Gastrocnemius medialis (tissue), 4 donors: Measurements from ENCODE around the gene MALAT1. TPM values are rescaled to one million over a fixed set of nuclear protein-coding genes. Genes with fewer than 3 reads are reported as not detected.
"Not testable (repeated sequence)": the region's sequence is repeated elsewhere in the genome, so short reads cannot be mapped to it uniquely, and the experiment has no call there.

Experiments
- ATAC-seq, 2 donors: fragments of 150-250 bp; one replicate each; pipeline ENCODE4 v1.9.1; 2016
- DNase-seq, 2 donors: peaks; one replicate each; pipeline ENCODE4 v3.0.0-alpha.2; 2019
- H3K27ac ChIP-seq, 4 donors: fragments of 200-600 bp; sonication (generic); 1 replicate in 1 of 4; 2 replicates in 3 of 4; pipeline ENCODE4 v1.5.1; 2016 to 2018; ENCODE audit warnings: mild to moderate bottlenecking in 2 of 4, moderate library complexity in 1 of 4
- H3K27me3 ChIP-seq, 3 donors: fragments of 200-600 bp; sonication (generic) in 2 of 3; 1 replicate in 1 of 3; 2 replicates in 2 of 3; pipeline versions ENCODE4 v1.5.1 to v1.6.0; 2016 to 2019; ENCODE audit warnings: mild to moderate bottlenecking in 1 of 3, moderate library complexity in 1 of 3
- H3K36me3 ChIP-seq, 2 donors: fragments of 200-600 bp; sonication (generic) in 1 of 2; one replicate each; pipeline ENCODE4 v1.5.1; 2017 to 2018
- H3K4me1 ChIP-seq, 2 donors: fragments of 200-600 bp; sonication (generic) in 1 of 2; one replicate each; pipeline ENCODE4 v1.5.1; 2016 to 2017; ENCODE audit warnings: mild to moderate bottlenecking in 2 of 2
- H3K4me3 ChIP-seq, 4 donors: fragments of 200-600 bp; sonication (generic) in 3 of 4; 1 replicate in 1 of 4; 2 replicates in 3 of 4; pipeline ENCODE4 v1.5.1; 2016 to 2019; ENCODE audit warnings: mild to moderate bottlenecking in 2 of 4
- H3K9me3 ChIP-seq, 3 donors: fragments of 200-600 bp; sonication (generic) in 2 of 3; 1 replicate in 1 of 3; 2 replicates in 2 of 3; pipeline ENCODE4 v1.5.1; 2016 to 2019
- POLR2A ChIP-seq, 2 donors: fragments of 450-650 bp; IDR thresholded peaks; one replicate each; pipeline ENCODE4 v1.6.1; 2017; ENCODE audit warnings: antibody characterized with exemption in 2 of 2, mild to moderate bottlenecking in 2 of 2, moderate library complexity in 2 of 2
- in situ Hi-C, 4 donors: fragments of 200-750 bp; cut with MboI; loops; one replicate each; pipeline versions ENCODE4 v1.15.0 to v1.8.0; 2017; ENCODE audit warnings: low sequenced_read_pairs in 4 of 4
- intact Hi-C: fragments of 100-400 bp; cut with DNase I; formaldehyde crosslinking; loops from one replicate; pipeline ENCODE4 v1.15.1; 2023; ENCODE audit warnings: low total_unique reads
- total RNA-seq, 4 donors: library from RNA; depleted of rRNA; stranded (reverse); fragments of >200 nt; gene quantifications; one replicate each; pipeline versions ENCODE4 v1.1.0 to v1.2.3, GENCODE V29; 2016
- TF ChIP-seq, protein P1 (sequence below), 5 experiments: fragments of 450-650 bp in 3 of 5; fragments of 200-600 bp in 2 of 5; sonication (generic) in 2 of 5; IDR thresholded peaks in 4 of 5; conservative IDR thresholded peaks in 1 of 5; 1 replicate in 4 of 5; 2 replicates in 1 of 5; pipeline ENCODE4 v1.5.1; 2016 to 2019; ENCODE audit warnings: antibody characterized with exemption in 5 of 5, mild to moderate bottlenecking in 3 of 5, moderate library complexity in 3 of 5

Gene MALAT1
- total RNA-seq, 4 donors from 2014 or later: 874 to 6,745 (median 1,938) TPM

DNA sequence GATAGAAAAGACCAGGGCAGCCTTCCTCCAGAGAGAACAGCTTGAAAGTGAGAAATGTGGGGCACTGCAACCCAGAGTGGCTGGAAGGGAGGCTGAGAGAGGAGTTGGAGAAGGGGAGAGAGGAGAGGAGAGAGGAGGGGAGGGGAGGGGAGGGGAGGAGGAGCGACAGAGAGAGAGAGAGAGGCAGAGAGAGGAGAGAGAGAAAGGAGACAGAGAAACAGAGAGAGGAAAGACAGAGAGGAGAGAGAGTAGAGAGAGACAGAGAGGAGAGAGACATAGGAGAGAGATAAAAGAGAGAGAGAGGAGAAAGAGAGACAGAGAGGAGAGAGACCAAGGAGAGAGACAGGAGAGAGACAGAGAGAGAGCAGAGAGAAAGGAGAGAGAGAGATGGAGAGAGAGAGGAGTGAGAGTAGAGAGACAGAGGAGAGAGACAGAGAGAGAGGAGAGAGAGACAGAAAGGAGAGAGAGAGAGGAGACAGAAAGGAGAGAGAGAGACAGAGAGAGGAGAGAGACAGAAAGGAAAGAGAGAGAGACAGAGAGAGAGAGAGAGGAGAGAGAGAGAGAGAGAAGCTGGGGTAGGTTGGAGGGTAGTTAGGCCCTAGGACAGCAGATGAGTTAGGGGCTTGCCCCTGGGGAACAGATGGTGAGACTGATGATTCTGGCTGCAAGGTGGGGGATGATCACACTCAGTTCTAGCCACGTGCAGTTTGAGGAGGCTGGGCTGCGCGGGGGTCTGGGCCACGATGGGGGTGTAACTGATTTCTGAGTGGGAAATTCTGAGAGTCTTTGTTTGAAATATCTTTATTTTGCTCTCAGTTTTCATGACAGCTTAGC lies 17.5 kb downstream of the MALAT1 start:
- H3K27me3 ChIP-seq: no peaks in the 10 kb centered on the region
- in situ Hi-C loops: no loop called here
- intact Hi-C loops: no loop called here
- no peak for ATAC-seq
- no peaks in the 10 kb centered on the region for H3K4me1 ChIP-seq
- no peak overlapping the region for H3K27ac ChIP-seq
- no peak for TF ChIP-seq POLR2A (IDR thresholded peaks at IDR 0.05)
- TF ChIP-seq, protein P1, sequence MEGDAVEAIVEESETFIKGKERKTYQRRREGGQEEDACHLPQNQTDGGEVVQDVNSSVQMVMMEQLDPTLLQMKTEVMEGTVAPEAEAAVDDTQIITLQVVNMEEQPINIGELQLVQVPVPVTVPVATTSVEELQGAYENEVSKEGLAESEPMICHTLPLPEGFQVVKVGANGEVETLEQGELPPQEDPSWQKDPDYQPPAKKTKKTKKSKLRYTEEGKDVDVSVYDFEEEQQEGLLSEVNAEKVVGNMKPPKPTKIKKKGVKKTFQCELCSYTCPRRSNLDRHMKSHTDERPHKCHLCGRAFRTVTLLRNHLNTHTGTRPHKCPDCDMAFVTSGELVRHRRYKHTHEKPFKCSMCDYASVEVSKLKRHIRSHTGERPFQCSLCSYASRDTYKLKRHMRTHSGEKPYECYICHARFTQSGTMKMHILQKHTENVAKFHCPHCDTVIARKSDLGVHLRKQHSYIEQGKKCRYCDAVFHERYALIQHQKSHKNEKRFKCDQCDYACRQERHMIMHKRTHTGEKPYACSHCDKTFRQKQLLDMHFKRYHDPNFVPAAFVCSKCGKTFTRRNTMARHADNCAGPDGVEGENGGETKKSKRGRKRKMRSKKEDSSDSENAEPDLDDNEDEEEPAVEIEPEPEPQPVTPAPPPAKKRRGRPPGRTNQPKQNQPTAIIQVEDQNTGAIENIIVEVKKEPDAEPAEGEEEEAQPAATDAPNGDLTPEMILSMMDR (IDR thresholded peaks at IDR 0.05 in 4 of 5, conservative IDR thresholded peaks at IDR 0.05 in 1 of 5): no peak
- H3K4me3 ChIP-seq: no peak overlapping the region
- H3K9me3 ChIP-seq: no peaks in the 10 kb centered on the region
- H3K36me3 ChIP-seq: no peaks in the 10 kb centered on the region
- no peak for DNase-seq

DNA sequence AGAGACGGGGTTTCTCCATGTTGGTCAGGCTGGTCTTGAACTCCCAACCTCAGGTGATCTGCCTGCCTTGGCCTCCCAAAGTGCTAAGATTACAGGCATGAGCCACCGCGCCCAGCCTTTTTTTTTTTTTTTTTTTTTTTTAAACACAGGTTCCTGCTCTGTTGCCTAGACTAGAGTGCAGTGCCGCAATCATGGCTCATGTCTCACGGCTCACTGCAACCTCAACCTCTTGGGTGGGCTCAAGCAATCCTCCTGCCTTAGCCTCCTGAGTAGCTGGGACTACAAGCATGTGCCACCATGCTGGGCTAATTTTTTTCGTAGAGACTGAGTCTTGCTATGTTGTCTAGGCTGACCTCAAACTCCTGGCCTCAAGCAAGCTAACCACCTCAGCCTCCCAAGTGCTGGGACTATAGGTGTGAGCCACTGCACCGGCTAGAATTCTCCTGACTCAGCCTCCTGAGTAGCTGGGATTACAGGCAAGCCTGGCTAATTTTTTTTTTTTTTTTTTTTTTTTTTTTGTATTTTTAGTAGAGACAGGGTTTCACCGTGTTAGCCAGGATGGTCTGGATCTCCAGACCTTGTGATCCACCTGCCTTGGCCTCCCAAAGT lies 20.2 kb downstream of the MALAT1 start:
- in situ Hi-C loops, ATAC-seq, H3K4me3 ChIP-seq, H3K9me3 ChIP-seq, intact Hi-C loops, DNase-seq, H3K36me3 ChIP-seq, H3K27me3 ChIP-seq, H3K27ac ChIP-seq, H3K4me1 ChIP-seq: not testable (repeated sequence)

DNA sequence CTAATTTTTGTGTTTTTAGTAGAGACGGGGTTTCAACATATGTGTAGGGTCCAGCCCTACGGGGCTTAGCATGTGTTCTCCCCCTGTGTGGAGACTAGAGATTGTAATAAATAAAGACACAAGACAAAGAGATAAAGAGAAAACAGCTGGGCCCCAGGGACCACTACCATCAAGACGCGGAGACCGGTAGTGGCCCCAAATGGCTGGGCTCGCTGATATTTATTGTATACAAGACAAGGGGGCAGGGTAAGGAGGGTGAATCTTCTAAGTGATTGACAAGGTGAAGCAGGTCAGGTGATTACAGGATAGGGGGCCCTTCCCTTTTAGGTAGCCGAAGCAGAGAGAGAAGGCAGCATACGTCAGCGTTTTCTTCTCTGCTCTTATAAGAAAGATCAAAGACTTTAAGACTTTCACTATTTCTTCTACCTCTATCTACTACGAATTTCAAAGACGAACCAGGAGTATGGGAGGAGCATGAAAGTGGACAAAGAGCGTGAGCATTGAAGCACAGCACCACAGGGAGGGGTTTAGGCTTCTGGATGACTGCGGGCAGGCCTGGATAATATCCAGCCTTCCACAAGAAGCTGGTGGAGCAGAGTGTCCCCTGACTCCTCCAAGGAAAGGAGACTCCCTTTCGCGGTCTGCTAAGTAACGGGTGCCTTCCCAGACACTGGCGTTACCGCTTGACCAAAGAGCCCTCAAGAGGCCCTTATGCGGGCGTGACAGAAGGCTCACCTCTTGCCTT lies 23.1 kb downstream of the MALAT1 start:
- Histone ChIP-seq H3K4me1 (peaks cover 12 to 14% of the 10 kb centered on the region in 2 donors), H3K36me3 (peaks cover 0 to 10% of the 10 kb centered on the region in 2 donors)
- H3K9me3 ChIP-seq, intact Hi-C loops, in situ Hi-C loops, DNase-seq, H3K27ac ChIP-seq, ATAC-seq, H3K4me3 ChIP-seq, H3K27me3 ChIP-seq: not testable (repeated sequence)

DNA sequence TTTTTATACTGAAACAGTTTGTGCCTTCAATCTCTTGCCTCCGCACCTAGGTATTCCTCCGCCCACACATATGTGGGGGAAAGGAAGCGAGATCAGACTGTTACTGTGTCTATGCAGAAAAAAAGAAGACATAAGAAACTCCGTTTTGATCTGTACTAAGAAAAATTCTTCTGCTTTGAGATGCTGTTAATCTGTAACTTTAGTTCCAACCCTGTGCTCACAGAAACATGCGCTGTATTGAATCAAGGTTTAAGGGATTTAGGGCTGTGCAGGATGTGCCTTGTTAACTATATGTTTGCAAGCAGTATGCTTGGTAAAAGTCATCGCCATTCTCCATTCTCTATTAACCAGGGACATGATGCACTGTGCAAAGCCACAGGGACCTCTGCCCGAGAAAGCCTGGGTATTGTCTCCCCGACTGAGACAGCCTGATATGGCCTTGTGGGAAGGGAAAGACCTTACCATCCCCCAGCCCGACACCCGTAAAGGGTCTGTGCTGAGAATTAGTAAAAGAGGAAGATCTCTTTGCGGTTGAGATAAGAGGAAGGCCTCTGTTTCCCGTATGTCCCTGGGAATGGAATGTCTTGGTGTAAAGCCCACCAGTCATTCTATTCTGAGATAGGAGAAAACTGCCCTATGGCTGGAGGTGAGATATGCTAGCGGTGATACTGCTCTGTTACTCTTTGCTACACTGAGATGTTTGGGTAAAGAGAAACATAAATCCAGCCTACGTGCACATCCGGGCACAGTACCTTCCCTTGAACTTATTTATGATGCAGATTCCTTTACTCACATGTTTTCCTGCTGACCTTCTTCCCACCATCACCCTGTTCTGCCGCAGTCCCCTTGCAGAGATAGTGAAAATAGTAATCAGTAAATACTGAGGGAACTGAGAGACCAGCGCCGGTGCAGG lies 24.1 kb downstream of the MALAT1 start:
- H3K27me3 ChIP-seq, H3K4me3 ChIP-seq, in situ Hi-C loops, H3K27ac ChIP-seq, intact Hi-C loops, H3K9me3 ChIP-seq, DNase-seq, ATAC-seq: not testable (repeated sequence)
- Histone ChIP-seq H3K36me3 (peaks cover 0 to 20% of the 10 kb centered on the region in 2 donors), H3K4me1 (peaks cover 14 to 18% of the 10 kb centered on the region in 2 donors)

DNA sequence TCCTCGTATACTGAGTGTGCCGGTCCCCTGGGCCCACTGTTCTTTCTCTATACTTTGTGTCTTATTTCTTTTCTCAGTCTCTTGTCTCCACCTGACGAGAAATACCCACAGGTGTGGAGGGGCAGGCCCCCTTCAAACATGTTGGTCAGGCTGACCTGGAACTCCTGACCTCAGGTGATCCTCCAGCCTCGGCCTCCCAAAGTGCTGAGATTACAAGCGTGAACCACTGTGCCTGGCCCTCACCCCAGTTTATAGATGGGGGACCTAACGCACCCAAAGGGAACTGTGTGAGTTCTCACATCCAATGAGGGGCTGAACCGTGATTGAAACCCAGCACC lies 24.8 kb downstream of the MALAT1 start:
- intact Hi-C loops, ATAC-seq, H3K9me3 ChIP-seq, H3K27me3 ChIP-seq, H3K27ac ChIP-seq, in situ Hi-C loops, H3K4me3 ChIP-seq, DNase-seq: not testable (repeated sequence)
- H3K4me1 ChIP-seq: peaks cover 14 to 18% of the 10 kb centered on the region in 2 donors
- peaks cover 0 to 27% of the 10 kb centered on the region in 2 donors for H3K36me3 ChIP-seq

DNA sequence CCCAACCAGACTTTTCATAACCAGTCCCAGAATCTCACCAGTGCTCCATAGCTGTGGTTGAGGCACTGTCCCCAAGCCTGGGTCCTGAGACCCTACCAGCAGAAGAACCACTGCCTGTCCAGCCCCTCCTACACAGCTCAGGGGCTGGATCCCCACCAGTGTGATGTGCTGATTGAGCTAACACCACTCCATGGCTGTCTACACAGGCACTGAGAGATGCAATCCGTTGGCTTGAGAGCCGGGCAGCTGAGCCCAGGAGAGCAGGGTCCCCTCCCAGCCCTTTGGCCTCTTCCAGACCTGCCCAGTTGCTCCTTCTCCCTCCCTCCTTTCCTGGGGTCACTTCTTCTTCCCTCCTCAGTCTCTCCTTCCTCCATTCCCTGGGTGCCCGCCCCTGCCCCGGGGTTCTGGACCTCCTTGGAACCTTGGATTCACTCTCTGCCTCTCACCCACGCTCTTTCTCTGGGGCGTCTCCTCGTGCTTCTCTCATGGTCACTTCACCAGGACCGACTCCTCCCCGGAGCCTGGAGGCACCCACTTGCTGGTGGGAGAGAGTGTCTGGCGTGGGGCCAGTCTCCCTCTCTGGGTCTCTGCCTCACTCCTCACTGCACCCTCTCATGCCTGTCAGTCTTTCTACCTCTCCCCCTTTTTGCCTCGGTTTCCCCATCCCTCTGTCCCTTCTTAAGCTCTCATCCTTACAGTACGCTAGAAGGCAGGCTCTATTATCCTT lies 25.3 kb downstream of the MALAT1 start:
- H3K9me3 ChIP-seq: no peaks in the 10 kb centered on the region
- H3K4me3 ChIP-seq: peak overlapping the region; percentile 26 to 81 (median 46)
- no peaks in the 10 kb centered on the region for H3K27me3 ChIP-seq
- TF ChIP-seq, protein P1 (IDR thresholded peaks at IDR 0.05 in 4 of 5, conservative IDR thresholded peaks at IDR 0.05 in 1 of 5): no peak
- no peak for TF ChIP-seq POLR2A (IDR thresholded peaks at IDR 0.05)
- H3K4me1 ChIP-seq: peaks cover 14 to 18% of the 10 kb centered on the region in 2 donors
- in situ Hi-C loops: no loop called here
- peak overlapping the region; percentile 72 to 96 (median 74) for H3K27ac ChIP-seq
- ATAC-seq: peak; percentile 9 to 21
- peaks cover 0 to 32% of the 10 kb centered on the region in 2 donors for H3K36me3 ChIP-seq
- DNase-seq: peak in 1 of 2 donors; percentile 48
- intact Hi-C loops: no loop called here
